GM21717 (cell line): ENCODE data around the gene RTTN.
"Not testable (repeated sequence)": the region's sequence is repeated elsewhere in the genome, so short reads cannot be mapped to it uniquely, and the experiment has no call there.

ENCODE experiments used
- ATAC-seq: cut with Tn5 transposase; IDR thresholded peaks from one replicate; pipeline ENCODE4 v1.9.1; 2021; ENCODE audit warnings: mild to moderate bottlenecking, moderate library complexity; ENCODE audit not compliant: unreplicated experiment

RTTN gene, protein sequence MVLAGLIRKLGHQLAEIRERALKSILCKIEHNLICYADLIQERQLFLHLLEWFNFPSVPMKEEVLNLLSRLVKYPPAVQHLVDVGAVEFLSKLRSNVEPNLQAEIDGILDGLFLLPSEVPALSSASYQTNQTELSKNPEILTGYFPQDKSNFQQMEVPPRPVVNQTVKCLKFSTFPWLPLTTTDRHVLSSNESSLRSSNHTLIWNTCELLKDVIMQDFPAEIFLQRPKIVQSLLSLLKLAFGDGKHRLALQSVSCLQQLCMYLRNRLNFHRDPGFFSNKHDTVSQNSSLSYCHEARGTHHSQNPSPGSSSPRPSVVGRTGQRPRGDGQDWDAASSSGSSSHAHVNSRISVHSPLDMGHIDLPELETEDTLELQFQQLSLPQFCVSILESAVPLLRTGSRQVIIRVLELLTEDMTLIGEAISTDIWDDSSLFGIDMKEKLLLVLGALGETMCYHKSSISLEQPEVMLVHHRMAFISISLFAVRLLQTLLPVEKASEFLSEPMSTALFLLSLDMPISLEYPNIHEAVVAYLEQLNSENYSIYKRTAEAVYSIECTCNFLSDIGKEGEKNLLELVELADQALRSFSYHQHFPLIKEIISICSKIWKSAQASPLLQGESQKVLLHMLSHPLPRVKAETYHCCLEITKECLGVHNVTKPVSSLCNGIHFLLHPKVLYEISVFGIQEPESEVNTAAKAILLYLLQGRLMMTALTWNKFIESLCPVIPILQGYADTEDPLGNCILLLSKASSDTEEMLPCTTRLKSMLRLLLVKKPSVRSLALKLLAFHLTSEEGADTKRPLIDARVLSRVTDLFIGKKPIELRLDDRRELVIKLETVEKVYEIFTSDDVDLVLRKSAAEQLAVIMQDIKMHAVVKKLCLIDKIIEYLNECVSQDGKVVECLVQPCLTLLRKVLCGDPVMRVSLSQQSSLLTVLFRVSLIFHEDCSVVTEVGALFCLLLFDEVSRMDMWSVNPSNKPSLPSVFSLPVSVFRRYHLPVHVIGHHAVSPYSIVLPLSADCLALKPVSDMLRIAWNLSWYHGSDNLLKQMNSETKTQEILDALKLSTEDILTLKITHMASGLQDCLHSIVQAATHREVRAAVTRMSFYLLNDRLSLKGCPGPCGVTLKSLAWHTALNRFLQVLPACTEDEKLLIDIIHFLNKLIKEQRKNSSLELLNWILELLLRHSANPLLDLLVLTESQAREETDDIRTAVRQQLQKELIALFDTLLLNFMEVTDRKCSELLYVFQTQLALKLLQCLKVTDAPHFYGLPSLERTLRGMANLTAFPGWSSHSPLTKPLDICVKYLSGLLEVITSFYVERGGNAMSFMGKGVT (N-terminal part only)

DNA sequence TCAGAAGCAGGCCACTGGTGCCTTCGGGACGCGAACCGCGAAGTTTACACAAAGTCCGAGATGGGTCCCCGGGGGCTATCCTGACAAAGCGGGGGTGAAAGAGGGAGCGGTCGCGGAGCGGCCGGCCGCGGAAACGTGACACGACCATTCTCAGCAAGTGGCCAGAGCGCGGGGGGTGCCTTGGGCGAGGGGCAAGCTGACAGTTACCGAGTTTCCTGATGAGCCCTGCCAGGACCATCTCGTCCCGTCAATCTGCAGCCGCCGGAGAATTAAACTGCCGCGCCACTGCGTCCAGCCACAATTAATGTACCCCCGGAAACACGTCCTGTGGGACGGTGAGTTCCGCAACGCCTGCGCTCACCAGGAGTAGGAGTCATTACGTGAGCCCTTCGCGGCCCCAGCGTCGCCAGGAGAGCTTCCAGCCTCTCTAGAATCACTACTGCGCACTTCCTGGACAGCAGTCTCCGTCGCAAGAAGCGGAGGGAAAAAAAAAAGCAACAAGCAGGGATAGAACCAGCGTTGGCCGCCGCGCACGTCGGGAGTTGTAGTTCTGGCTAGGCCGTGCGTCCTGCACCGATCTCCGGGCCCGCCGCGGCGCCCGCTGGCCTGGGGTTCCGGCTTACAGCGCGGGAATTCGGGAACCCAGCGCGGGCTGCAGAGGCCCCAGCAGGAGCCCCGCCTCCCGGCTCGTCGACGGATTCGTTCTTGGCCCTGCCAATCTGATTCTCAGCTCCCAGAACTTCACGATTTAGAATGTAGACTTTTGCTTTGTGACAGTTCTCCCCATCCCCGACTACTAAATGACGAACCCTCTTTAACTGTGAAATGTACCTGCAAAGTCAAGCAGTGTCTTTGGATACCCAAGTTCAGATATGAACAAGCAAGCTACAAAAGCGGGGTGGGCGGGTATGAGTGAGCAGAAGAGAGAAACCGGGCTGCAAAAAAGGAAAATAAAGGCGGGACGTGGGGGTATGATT is at the start of gene RTTN:
Gene RTTN, minus strand, starts transcription at position 267 of the 977 bp plus-strand sequence. Its CDS starts 29 bp downstream, at position 238.
- ATAC-seq, result peak; percentile 96

DNA sequence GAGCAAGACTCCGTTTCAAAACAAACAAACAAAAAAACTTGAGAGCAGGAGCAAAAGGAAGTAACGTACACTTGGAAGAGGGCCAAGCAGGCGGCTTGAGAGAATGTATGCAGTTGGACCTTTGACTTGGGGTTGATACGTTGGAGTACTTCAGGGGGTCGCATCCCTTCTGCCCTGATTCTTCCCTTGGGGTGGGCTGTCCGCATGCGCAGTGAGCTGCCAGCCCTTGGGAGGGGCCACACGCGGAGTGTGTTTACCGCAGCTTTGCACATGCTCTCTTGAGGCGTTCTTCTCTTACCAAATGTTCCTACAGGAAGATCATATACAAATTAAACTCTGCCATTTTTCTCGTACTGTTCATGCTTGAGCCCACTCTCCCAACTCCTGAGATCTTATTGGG is 45.3 kb upstream of the RTTN start:
- ATAC-seq, result no peak

DNA sequence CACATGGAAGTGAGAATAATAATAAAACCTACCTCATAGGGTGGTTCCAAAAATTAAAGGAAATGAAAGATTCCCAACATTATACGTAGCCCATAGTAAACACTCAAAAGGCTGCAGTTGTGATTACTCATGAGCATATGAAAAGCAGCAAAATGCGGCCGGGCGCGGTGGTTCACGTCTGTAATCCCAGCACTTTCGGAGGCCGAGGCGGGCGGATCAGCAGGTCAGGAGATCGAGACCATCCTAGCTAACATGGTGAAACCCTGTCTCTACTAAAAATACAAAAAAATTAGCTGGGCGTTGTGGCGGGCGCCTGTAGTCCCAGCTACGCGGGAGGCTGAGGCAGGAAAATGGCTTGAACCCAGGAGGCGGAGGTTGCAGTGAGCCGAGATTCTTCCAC is 44.4 kb upstream of the RTTN start:
- ATAC-seq, result not testable (repeated sequence)

DNA sequence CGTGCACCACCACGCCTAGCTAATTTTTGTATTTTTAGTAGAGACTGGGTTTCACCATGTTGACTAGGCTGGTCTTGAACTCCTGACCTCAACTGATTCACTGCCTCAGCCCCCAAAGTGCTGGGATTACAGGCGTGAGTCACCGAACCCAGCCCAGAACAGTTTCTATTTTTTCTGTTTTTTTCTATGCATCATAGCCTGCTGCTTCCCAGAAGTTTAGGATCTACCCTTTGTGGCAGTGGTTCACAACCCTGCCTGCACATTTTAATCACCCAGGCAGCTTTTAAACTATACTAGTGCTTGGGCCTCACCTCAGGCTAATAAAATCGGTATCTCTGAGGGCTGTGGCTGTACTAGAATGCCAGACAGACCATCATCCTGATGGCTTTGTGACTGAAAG is 43.6 kb upstream of the RTTN start:
- no peak for ATAC-seq

DNA sequence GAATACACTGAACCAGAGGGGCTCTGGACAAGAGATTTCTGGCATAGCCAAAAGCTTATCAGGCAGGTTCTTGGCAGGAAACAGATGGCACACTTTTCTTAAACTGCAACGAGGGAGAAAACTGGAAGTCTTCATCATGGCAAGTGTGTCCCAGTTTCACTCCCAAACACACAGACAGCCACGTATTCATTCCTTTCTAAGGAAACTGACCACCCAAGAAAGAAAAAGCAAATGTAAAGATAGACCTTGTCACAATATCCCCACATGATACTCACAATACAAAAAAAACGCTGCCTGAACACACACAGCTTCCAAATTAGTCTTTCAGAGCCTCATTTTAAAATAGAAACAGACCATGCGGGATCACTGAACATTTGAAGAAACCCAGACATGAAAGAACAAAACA is 40.6 kb upstream of the RTTN start:
- ATAC-seq, result no peak

DNA sequence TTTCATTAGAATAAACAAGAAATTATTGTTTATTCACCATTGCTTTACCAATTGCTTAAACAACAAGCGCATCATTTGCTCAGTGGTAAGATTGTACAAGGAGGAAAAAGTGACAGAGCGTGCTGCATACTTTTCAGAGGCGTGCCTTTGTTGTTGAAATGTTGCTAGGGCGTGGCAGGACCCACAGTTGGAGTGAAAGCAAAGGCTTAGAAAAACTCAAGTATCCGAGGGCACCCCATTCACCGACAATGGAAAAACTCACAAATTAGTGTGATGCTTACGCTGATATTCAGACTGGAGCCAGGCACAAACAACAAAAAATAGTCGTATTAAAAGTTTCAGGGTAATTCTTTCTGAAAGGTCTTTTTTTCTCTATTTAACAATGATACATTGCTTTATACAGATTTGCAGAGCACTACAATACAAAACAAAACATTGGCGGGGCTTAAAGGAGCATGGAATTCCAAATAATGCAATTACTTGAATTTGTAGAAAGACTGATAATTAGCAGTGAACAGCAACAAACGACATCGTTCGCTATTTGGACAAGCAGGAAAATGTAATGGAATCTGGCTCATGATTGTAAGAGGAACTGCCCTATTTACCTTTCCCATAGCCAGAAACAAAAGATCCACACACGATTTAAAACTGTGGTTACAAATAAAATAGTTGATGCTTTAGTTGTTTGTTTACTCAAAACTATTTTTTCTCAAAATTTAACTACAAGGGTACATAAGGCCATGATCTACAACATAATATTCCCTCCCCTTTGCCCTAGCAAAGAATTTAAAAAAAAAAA is 37.8 kb upstream of the RTTN start:
- no peak for ATAC-seq

DNA sequence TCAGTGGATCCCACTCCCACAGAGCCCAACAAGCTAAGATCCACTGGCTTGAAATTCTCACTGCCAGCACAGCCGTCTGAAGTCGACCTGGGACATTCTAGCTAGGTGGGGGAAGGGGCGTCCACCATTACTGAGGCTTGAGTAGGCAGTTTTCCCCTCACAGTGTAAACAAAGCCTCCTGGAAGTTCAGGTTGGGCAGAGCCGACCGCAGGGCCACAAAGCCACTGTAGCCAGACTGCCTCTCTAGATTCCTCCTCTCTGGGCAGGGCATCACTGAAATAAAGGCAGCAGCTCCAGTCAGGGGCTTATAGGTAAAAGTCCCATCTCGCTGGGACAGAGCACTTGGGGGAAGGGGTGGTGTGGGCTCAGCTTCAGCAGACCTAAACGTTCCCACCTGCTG is 31.4 kb upstream of the RTTN start:
- ATAC-seq, result not testable (repeated sequence)

DNA sequence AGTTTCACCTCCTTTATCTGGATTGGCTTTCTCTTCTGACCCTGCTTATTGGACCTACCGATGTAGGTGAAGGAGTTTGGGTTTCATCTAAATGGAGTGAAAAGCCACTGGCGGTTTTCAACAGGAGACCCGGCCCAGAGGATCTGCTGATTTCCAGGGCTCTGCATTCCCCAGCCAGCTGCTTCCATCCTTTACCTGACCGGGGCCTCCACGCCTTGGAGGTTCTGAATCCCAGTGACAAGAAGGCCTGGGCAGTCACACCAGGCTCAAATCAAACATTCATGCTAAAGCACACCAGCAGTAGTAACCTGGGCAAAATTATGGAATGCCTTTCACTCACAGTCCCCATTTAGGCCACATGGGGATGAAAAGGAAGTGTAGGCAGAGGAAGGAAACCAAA is 30.0 kb upstream of the RTTN start:
- no peak for ATAC-seq

DNA sequence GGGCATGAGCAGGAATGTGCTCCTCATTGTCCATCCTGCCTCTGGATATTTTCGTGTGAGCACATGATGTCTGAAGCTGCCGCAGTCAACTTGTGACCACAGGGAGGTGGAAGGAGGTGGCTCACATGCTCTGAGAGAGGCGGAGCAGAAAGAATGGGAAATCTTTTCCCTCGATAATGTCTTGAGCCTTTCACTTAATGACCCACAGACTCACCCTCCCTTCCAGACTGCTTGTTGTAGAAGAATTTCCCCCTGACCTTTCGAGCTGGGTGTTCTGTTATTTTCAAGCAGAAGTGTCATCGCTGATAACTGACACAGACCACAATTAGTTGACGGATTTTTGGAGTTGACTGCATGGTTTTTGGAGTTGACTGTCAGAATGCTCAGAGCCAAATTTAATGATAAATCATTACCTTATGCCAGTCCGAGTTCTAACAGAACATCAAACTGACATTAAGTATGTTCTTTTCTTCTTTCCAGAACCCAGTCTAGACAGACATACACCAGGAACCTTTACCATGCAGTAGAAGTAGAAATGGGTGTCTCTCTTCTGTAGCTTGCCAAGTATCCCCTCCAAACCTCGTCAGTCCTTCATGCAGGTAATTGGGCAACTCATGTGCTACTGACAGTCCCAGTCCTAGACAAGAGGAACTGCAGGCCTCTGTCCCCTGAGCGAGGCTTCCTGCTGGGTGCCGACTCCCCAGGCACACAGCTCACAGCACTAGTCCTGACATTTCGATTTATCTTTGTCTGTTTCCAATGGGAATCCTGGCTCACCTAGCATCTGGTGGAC is 29.4 kb upstream of the RTTN start:
- no peak for ATAC-seq

DNA sequence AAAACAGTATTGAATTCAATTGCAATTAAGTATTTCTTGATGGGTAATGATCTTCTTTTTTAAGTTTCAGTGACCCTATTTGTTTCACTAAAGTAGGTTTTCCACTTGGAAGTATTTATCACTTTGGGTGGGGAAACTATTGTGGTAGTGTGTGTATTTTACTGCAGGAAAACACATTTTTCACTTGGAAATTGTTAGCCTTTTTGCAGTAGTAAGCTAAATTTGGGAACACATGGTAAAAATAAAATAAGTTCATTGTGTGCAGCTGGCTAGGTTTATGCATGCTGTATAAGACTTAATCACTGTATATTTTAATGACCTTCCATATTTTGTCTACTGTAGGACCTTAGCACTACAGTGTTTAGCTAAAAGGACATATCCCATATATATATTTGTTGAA is 28.5 kb upstream of the RTTN start:
- no peak for ATAC-seq

DNA sequence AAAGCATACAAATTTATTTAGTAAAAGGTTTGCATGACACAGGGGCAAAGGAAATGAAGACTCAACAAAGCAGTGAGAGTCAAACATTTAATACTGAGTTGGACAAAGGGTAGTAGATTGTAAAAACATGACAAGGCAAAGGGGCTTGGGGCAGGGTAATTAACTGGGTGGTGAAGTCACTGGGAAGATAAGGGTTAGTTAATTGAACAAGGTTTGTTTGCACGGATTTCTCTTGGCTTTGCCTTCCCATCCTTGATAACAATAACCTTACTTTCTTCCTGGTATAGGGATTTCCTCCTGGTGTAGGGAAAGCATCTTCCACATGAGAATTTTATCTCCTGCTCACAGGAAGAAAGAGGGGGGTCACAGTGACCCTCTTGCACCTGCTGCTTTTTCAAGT is 26.8 kb upstream of the RTTN start:
- no peak for ATAC-seq

DNA sequence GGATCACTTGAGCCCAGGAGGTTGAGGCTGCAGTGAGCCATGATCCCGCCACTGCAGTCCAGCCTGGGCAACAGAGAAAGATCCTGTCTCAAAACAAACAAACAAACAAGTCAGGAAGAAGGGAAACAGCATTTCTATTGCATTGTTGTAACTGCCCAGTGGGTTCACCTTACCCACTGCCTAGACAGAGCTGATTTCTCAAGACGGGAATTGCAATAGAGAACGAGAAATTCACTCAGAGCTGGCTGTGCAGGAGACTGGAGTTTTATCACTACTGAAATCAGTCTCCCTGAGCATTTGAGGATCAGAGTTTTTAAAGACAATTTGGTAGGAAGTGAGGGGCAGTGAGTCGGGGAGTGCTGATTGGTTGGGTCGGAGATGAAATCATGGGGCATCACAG is 24.2 kb upstream of the RTTN start:
- ATAC-seq, result no peak

DNA sequence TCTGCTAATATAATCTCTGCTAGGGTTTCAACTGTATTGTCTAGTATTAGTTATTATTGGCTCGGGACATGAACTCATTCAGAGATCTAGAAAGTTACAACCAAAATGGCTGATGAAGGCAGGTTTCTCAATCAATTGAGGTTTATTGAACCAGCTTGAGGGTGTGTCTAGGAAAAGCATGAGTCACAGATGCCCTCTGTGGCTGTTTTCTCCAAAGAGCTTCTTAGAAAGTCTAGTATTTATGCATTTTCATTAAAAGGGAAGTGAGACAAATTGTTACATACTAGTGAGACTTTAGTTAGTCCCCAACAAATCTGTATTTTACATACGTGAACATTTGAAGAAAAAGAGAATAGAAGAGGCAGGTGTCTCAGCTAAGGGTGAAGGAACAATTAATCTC is 23.0 kb upstream of the RTTN start:
- no peak for ATAC-seq

DNA sequence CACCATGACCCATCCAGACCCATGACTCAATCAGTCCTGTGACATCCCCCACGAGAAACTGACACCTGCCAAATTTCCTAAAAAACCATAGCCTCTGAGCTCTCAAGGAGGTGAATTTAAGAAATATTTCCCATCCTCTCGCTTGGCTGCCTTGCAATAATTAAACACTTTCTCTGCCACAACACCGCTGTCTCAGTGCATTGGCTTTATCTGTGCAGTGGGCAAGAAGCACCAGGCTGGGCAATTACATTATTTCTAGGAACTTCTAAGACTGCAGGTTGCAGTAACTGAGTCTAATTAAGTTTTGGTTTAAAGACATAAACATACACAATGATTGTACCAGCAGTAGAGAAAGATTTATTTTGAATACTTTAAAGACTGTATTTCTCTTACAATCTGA is 22.0 kb upstream of the RTTN start:
- no peak for ATAC-seq

DNA sequence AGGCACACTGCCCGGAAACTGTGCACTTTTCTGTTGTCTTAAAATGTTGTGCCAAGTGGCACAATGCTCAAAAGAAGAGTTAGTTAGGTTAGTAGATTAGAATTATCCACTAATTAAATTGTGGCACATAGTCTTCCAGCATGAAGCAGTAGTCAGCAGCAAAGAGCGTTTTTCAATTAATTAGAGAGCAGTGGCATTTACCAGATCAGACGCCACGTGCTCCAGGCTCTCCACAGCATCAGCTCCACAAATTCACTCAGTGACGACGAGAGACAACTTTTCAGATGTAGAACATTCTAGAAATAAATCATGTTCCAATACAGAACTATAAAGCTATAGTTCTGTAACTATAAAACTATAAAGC is 16.4 kb upstream of the RTTN start:
- ATAC-seq, result no peak

DNA sequence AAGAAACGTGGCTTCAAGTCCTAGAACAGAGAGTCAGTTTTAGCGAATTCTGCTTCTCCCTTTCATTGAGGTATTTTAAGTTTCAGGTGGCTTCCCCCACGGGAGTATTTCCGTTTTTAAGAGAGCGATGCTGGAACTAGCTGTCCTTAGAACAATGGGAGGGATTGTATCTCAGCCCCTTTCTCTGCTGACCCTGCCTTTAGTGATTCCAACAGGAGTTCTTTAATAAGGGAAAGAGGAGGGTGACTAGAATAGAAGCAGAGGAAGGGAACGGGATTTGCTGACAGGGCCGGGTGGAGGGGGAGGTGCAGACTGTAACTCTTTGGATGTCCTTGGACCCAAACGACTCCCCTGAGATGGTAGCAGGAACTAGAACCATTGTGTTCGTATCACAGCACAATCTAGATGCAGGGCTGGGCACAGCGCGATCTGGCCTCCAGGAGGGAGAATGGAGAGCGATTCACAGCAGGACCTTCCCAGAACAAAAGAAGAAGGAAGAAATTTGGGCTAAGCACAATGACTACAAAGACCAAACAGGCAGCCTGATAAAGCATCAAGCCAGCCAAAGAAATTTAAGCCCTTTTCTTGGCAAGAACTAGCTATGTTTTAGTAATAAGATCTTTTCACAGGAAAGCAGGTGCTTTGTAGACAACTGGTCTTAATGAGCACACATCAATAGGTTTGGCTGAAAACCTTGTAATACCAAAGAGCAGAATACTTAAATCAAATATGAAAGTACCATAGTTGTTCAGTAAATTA is 15.8 kb upstream of the RTTN start:
- ATAC-seq, result no peak

DNA sequence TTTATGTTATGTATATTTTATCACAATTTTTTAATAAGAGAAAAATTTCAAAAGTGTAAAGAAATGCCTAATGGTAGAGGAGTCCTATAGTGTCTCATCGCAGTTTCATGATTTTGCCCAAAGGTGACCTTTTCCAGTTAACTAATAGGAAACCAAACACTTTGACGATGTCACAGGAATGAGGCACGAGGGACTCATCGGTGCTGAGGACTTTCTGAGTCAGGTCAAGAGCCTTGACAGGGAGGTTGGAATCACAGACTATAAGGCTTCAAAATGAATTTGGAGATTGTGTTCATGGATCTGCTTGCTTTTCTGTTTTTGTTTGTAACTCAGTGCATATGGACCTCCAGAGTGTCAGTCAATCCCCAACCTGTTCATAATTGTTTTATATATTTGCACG is 15.1 kb upstream of the RTTN start:
- no peak for ATAC-seq

DNA sequence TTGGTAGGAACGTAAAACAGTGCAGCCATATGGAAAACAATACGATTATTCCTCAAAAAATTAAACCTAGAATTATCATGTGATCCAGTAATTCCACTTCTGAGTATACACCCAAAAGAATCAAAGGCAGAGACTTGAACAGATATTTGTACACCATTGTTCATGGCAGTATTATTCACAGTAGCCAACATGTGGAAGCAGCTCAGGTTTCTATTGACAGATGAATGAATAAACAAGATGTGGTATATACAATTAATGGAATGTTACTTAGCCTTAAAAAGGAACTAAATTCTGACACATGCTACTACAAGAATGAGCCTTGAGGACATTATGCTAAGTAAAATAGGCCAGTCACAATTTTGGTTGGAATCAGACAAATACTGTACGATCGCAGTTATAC is 14.2 kb upstream of the RTTN start:
- ATAC-seq, result no peak
